Measurements from ENCODE around the gene NKX2-2. TPM values are rescaled to one million over a fixed set of nuclear protein-coding genes. Genes with fewer than 3 reads are reported as not detected.

The NKX2-2 gene
- total and polyA plus RNA-seq, 2 donors (not counting 3 experiments of a cell fraction or from before 2014, with no cell fraction given) = not detected

- Histone ChIP-seq H3K9ac (replicated peaks; ENCODE audit: extremely low read depth, insufficient read depth, low read length) (no peak overlapping the region), H3K27ac (ENCODE audit: insufficient read depth, low read depth, low read length) (no peak overlapping the region), H2AFZ (ENCODE audit: low read depth, low read length) (no peak overlapping the region), H3K9me3 (replicated peaks; ENCODE audit: control insufficient read depth, insufficient read depth, low read length) (no peaks in the 10 kb centered on the region), H3K36me3 (ENCODE audit: control insufficient read depth in 2 of 2, extremely low read depth in 1 of 2, insufficient read depth in 2 of 2, low read length in 2 of 2) (no peaks in the 10 kb centered on the region), H3K4me1 (ENCODE audit: control insufficient read depth, extremely low read depth, insufficient read depth, low read length) (no peaks in the 10 kb centered on the region), H3K9me1 (replicated peaks; ENCODE audit: control insufficient read depth, extremely low read depth, insufficient read depth, low read length) (no peaks in the 10 kb centered on the region), H3K79me2 (ENCODE audit: control insufficient read depth, insufficient read depth, low read length) (no peaks in the 10 kb centered on the region), H3K4me3 (replicated peaks in 1 of 3; ENCODE audit: insufficient read depth in 1 of 3, low read depth in 1 of 3, low read length in 3 of 3) (no peak overlapping the region), H4K20me1 (replicated peaks; ENCODE audit: control insufficient read depth, extremely low read depth, insufficient read depth, low read length) (no peaks in the 10 kb centered on the region), H3K4me2 (ENCODE audit: insufficient read depth, low read length) (no peak overlapping the region), H3K27me3 (ENCODE audit: control insufficient read depth in 2 of 2, insufficient read depth in 2 of 2, low read length in 2 of 2) (peaks cover 86 to 93% of the 10 kb centered on the region in 2 experiments)
- FAIRE-seq (no peak), DNase-seq (ENCODE audit: low read depth, low spot score) (no peak)
- TF ChIP-seq POLR2AphosphoS5 (IDR thresholded peaks at IDR 0.05; ENCODE audit: insufficient read depth, low read depth, low read length) (no peak), MYC (IDR thresholded peaks at IDR 0.05; ENCODE audit: low read depth, low read length) (no peak), EZH2 (IDR thresholded peaks at IDR 0.05; ENCODE audit: borderline replicate concordance, low read depth, low read length, severe bottlenecking) (peak; percentile 65), POLR2A (IDR thresholded peaks at IDR 0.05; ENCODE audit: low read depth, low read length) (no peak), FOS (IDR thresholded peaks at IDR 0.05; ENCODE audit: borderline replicate concordance, insufficient read depth, low read length) (no peak)
- TF ChIP-seq, protein P1, sequence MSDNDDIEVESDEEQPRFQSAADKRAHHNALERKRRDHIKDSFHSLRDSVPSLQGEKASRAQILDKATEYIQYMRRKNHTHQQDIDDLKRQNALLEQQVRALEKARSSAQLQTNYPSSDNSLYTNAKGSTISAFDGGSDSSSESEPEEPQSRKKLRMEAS (IDR thresholded peaks at IDR 0.05; ENCODE audit: insufficient read depth, insufficient read length) = no peak
- ChIA-PET CTCF (interaction anchor here (1.3 to 1.6 kb wide), 2 partner anchors 9 to 12 kb away, joined by 3 to 6 read pairs; no protein-coding TSS in a partner anchor), POLR2A (no interaction called here)
- dilution Hi-C loops (cut with MboI; ENCODE audit: extremely low pct_ligation_motif_present, low sequenced_read_pairs) = no loop called here
- intact Hi-C loops (cut with micrococcal nuclease) = no loop called here
- BruUV-seq (replicated peaks) = no TSS peak
Observed at GRCh38 chr20:21517566-21518277, 3.9 kb upstream of the NKX2-2 start.
